Motor neuron (in vitro differentiated cells): Measurements from ENCODE around the gene DISC1. TPM values are rescaled to one million over a fixed set of nuclear protein-coding genes. Genes with fewer than 3 reads are reported as not detected.

Experiments used
- ATAC-seq, 8 experiments: fragments of 200-7000 bp; cut with Tn5 transposase; replicated peaks in 6 of 8; 2 replicates each; pipeline ENCODE4 v1.8.0; 2021; ENCODE audit warnings: mild to moderate bottlenecking in 8 of 8, moderate library complexity in 8 of 8
- H3K27ac ChIP-seq, 2 donors: fragments of 250-450 bp; sonication (Bioruptor Pico); 2 replicates each; pipeline ENCODE4 v1.9.0; 2021; ENCODE audit warnings: antibody characterized with exemption in 2 of 2, mild to moderate bottlenecking in 2 of 2, moderate library complexity in 1 of 2
- H3K4me1 ChIP-seq, 2 donors: fragments of 250-450 bp; sonication (Bioruptor Pico); replicated peaks in 1 of 2; 2 replicates each; pipeline ENCODE4 v1.6.1; 2021; ENCODE audit warnings: antibody characterized with exemption in 2 of 2, mild to moderate bottlenecking in 2 of 2, moderate library complexity in 1 of 2
- H3K4me3 ChIP-seq, 5 donors: fragments of 250-450 bp; sonication (Bioruptor Pico); 2 replicates each; pipeline ENCODE4 v1.9.0; 2021; ENCODE audit warnings: antibody characterized with exemption in 5 of 5, mild to moderate bottlenecking in 5 of 5, moderate library complexity in 4 of 5
- WGBS, 10 experiments: fragments of 450-650 bp; shearing (Covaris generic); methylation state at CpG; one replicate each; pipeline ENCODE4 v1.0.0; 2022; 5-methylcytosine and 5-hydroxymethylcytosine counted together
- in situ Hi-C, 9 experiments: fragments of 400-800 bp; cut with MboI; loops; one replicate each; pipeline ENCODE4 v1.15.0; 2021; ENCODE audit warnings: low sequenced_read_pairs in 9 of 9, low pct_unique_long_range_greater_than_20kb in 2 of 9; ENCODE audit not compliant: unreplicated experiment in 9 of 9
- total RNA-seq, 8 experiments: library from RNA; unstranded; fragments of 300-600 nt; gene quantifications; 2 replicates each; pipeline versions ENCODE4 v1.2.3 to v1.2.4, GENCODE V29; 2022

The DISC1 gene
- total RNA-seq, 8 experiments from 2014 or later, result 1.2 to 13.5 (median 3.7) TPM

DNA sequence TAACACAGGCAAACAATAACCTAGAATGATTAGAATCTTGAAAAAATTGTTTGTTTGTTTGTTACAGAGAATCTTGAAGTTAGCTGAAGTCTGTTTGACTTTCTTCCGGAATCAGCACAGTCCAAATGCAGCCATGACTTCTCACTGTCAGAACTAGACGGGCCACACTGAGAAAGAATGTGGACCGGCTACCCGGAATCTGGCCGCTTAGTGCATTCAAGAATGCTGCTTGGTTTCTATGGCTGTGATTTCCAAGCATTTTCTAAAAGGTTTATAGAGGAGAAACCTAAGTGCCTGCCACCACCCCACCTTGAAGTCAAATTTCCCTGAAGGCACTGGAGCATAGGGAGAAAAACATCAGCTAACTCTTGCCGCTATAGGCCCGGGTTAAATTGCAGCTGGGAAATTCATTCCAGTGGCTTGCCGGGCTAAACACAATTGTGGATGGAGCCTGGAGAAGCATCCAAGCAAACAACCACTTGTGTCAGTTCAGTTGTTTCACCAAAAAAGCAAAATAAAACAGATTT is 231.1 kb downstream of the DISC1 start:
- WGBS, 10 experiments, result 80 to 96% (median 93%) methylated on average over 1 to 8 of the region's 8 CpGs; no CpG with 5 or more reads in 2 of the 10 experiments
- no peak overlapping the region for H3K4me3 ChIP-seq
- in situ Hi-C loops, result loop anchor here in 5 of 9 experiments (25.0 kb wide), 3 partner anchors 755 to 1380 kb away; partner anchors contain the start of gene SIPA1L2 (in 2 of the 5)

GRCh38 chr1:231860221-231861088 is 233.9 kb downstream of the DISC1 start:
- Histone ChIP-seq H3K27ac (no peak overlapping the region), H3K4me1 (peaks cover 5 to 16% of the 10 kb centered on the region in 2 donors), H3K4me3 (no peak overlapping the region)
- ATAC-seq, result no peak
- in situ Hi-C loops, result loop anchor here in 6 of 9 experiments (10.0 to 25.0 kb wide), 4 partner anchors 752 to 1377 kb away; partner anchors contain the start of gene SIPA1L2 (in 3 of the 6)
- 26 to 95% (median 86%) methylated on average over 2 to 5 of the region's 5 CpGs for WGBS, 10 experiments

More for the DNA sequence above, 231.1 kb downstream of the DISC1 start:
- Histone ChIP-seq H3K27ac (no peak overlapping the region), H3K4me1 (peaks cover 5 to 16% of the 10 kb centered on the region in 2 donors)
- no peak for ATAC-seq

GRCh38 chr1:231861541-231862481 is 235.2 kb downstream of the DISC1 start:
- H3K27ac ChIP-seq, result no peak overlapping the region
- in situ Hi-C loops, result loop anchor here in 6 of 9 experiments (10.0 to 25.0 kb wide), 4 partner anchors 750 to 1375 kb away; partner anchors contain the start of gene SIPA1L2 (in 3 of the 6)
- ATAC-seq, result peak in 5 of 8 experiments; percentile 70 to 97 (median 82)
- 46 to 84% (median 60%) methylated on average over 2 to 7 of the region's 7 CpGs for WGBS, 10 experiments
- H3K4me3 ChIP-seq, result no peak overlapping the region
- peaks cover 4 to 9% of the 10 kb centered on the region in 2 donors for H3K4me1 ChIP-seq

GRCh38 chr1:231862611-231863010 is 236.0 kb downstream of the DISC1 start:
- in situ Hi-C loops, result loop anchor here in 6 of 9 experiments (10.0 to 25.0 kb wide), 4 partner anchors 750 to 1375 kb away; partner anchors contain the start of gene SIPA1L2 (in 3 of the 6)
- Histone ChIP-seq H3K4me3 (no peak overlapping the region), H3K27ac (no peak overlapping the region), H3K4me1 (peaks cover 4 to 17% of the 10 kb centered on the region in 2 donors)
- WGBS, 10 experiments, result 20 to 100% (median 82%) methylated on average over 1 to 2 of the region's 2 CpGs; no CpG with 5 or more reads in 2 of the 10 experiments
- no peak for ATAC-seq

DNA sequence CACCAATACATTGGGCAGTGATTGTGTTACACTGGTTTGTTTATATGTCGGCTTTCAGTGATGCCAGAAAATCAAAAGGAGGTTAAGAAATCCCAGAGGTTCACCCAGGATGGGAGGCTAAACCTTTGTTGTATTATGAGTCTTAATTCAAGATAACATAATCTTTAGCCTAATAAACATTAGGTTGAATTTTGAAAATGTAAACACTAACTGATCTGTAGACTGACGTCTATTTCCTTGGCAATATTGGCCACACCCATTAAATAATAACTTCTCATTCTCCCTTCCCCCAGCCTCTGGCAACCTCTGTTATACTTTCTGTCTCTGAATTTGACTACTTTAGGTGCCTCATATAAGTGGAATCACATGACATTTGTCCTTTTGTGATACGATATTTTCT is 238.7 kb downstream of the DISC1 start:
- Histone ChIP-seq H3K4me3 (no peak overlapping the region), H3K4me1 (peaks cover 4 to 20% of the 10 kb centered on the region in 2 donors), H3K27ac (no peak overlapping the region)
- in situ Hi-C loops, result loop anchor here in 6 of 9 experiments (10.0 to 25.0 kb wide), 4 partner anchors 747 to 1372 kb away; partner anchors contain the start of gene SIPA1L2 (in 3 of the 6)
- ATAC-seq, result no peak
- 58 to 100% (median 90%) methylated on average over 1 to 3 of the region's 3 CpGs for WGBS, 10 experiments

GRCh38 chr1:231866392-231867331 is 240.1 kb downstream of the DISC1 start:
- WGBS, 10 experiments, result 1 to 59% (median 36%) methylated on average over 4 to 18 of the region's 18 CpGs
- Histone ChIP-seq H3K4me1 (peaks cover 2 to 18% of the 10 kb centered on the region in 2 donors), H3K4me3 (no peak overlapping the region), H3K27ac (no peak overlapping the region)
- in situ Hi-C loops, result loop anchor here in 6 of 9 experiments (10.0 to 25.0 kb wide), 4 partner anchors 746 to 1371 kb away; partner anchors contain the start of gene SIPA1L2 (in 3 of the 6)
- ATAC-seq, result peak in 7 of 8 experiments; percentile 36 to 72 (median 50)

DNA sequence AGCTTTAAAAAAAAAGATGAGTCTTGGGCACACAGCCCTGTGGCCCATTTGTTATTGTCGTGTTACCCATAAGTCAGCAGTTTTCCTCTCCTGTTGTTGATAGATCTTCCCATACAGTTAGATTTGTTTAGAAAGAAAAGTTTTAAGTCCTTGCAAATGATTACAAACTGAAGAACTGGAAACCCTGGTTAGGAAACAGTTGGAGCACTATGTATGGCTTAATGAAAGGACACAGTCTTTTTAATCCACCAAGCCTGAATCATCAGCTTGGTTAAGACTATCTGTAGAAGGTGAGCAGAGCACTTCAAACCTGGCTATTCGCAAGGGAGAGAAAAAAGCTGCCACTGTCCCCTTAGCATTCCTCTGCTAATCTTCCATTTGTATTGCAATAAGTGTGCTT is 241.0 kb downstream of the DISC1 start:
- WGBS, 10 experiments, result 0 to 100% (median 71%) methylated on average over 1 to 2 of the region's 2 CpGs; no CpG with 5 or more reads in 2 of the 10 experiments
- in situ Hi-C loops, result loop anchor here in 6 of 9 experiments (10.0 to 25.0 kb wide), 4 partner anchors 745 to 1370 kb away; partner anchors contain the start of gene SIPA1L2 (in 3 of the 6)
- Histone ChIP-seq H3K27ac (no peak overlapping the region), H3K4me1 (peaks cover 0 to 24% of the 10 kb centered on the region in 2 donors), H3K4me3 (no peak overlapping the region)
- ATAC-seq, result no peak

DNA sequence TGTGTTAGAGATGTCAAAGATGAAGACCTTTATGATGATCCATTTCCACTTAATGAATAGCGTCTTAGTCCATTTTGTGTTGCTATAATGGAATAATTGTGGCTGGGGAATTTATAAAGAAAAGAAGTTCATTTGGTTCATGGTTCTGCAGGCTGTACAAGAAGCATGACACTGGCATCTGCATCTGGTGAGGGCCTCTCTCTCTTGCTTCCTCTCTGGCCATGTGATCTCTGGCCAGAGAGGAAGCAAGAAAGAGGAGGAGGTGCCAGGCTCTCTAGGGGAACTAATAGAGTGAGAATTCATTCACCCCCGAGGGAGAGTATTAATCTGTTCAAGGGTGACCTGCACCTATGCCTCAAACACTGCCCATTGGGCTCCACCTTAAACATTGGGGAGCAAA is 242.8 kb downstream of the DISC1 start:
- in situ Hi-C loops, result loop anchor here in 6 of 9 experiments (10.0 to 25.0 kb wide), 4 partner anchors 743 to 1368 kb away; partner anchors contain the start of gene SIPA1L2 (in 3 of the 6)
- no peak overlapping the region for H3K27ac ChIP-seq
- H3K4me3 ChIP-seq, result no peak overlapping the region
- ATAC-seq, result no peak
- 67 to 100% (median 86%) methylated on average over 1 to 2 of the region's 2 CpGs; no CpG with 5 or more reads in 3 of the 10 experiments for WGBS, 10 experiments
- H3K4me1 ChIP-seq, result peaks cover 0 to 25% of the 10 kb centered on the region in 2 donors

GRCh38 chr1:231871471-231871870 is 244.9 kb downstream of the DISC1 start:
- in situ Hi-C loops, result loop anchor here in 5 of 9 experiments (25.0 kb wide), 3 partner anchors 741 to 1366 kb away; partner anchors contain the start of gene SIPA1L2 (in 2 of the 5)
- WGBS, 10 experiments, result 83 to 100% (median 97%) methylated on average over 1 to 6 of the region's 6 CpGs; no CpG with 5 or more reads in 2 of the 10 experiments
- Histone ChIP-seq H3K4me3 (no peak overlapping the region), H3K27ac (no peak overlapping the region), H3K4me1 (peaks cover 0 to 24% of the 10 kb centered on the region in 2 donors)
- ATAC-seq, result no peak

GRCh38 chr1:231871878-231872277 is 245.3 kb downstream of the DISC1 start:
- Histone ChIP-seq H3K4me1 (peaks cover 0 to 20% of the 10 kb centered on the region in 2 donors), H3K27ac (no peak overlapping the region), H3K4me3 (no peak overlapping the region)
- ATAC-seq, result peak in 1 of 8 experiments; percentile 36
- in situ Hi-C loops, result loop anchor here in 5 of 9 experiments (25.0 kb wide), 3 partner anchors 740 to 1365 kb away; partner anchors contain the start of gene SIPA1L2 (in 2 of the 5)
- WGBS, 10 experiments, result 66 to 95% (median 81%) methylated on average over 2 to 5 of the region's 5 CpGs; no CpG with 5 or more reads in 2 of the 10 experiments
